Panc1 (cell line): Measurements from ENCODE around the gene ABCC11. TPM values are rescaled to one million over a fixed set of nuclear protein-coding genes. Genes with fewer than 3 reads are reported as not detected.

ENCODE experiments used
- ATAC-seq: fragments of 200-7000 bp; cut with Tn5 transposase; 2 replicates; pipeline ENCODE4 v1.9.1; 2020; ENCODE audit warnings: mild to moderate bottlenecking, moderate library complexity
- BruUV-seq: library from RNA; stranded (reverse); fragments of 400-500 nt; replicated peaks from 2 replicates; lab custom pipeline; 2021; lab: Mats Ljungman, UMichigan
- CTCF ChIA-PET: fragments of 300-600 bp; sonication (Branson Sonifier 250); formaldehyde crosslinking; loops from one replicate; lab custom pipeline; 2022; ENCODE audit warnings: antibody characterized with exemption; lab: Charles Lee
- POLR2A ChIA-PET: fragments of 300-600 bp; sonication (Branson Sonifier 250); formaldehyde crosslinking; loops from one replicate; lab custom pipeline; 2022; ENCODE audit warnings: antibody characterized with exemption; lab: Charles Lee
- DNase-seq: peaks from one replicate; pipeline ENCODE4 v3.0.0-alpha.2; 2010; ENCODE audit warnings: low read depth, low spot score
- H3K27ac ChIP-seq: 2 replicates; pipeline ENCODE4 v1.5.1; 2011; ENCODE audit warnings: mild to moderate bottlenecking, low read length, inconsistent platforms
- H3K27me3 ChIP-seq: fragments of 200-500 bp; sonication (Bioruptor generic); 2 replicates; pipeline ENCODE4 v1.6.0; 2014; ENCODE audit warnings: low read length, inconsistent platforms; ENCODE audit not compliant: control insufficient read depth, insufficient read depth
- H3K36me3 ChIP-seq: fragments of 200-500 bp; sonication (Bioruptor generic); 2 replicates; pipeline ENCODE4 v1.5.1; 2014; ENCODE audit warnings: inconsistent platforms, mild to moderate bottlenecking, low read length, moderate library complexity; ENCODE audit not compliant: control insufficient read depth, insufficient read depth
- H3K4me1 ChIP-seq: 2 replicates; pipeline ENCODE4 v1.5.1; 2011; ENCODE audit warnings: inconsistent platforms, mild to moderate bottlenecking, low read length, moderate library complexity; ENCODE audit not compliant: control insufficient read depth, insufficient read depth
- H3K4me3 ChIP-seq, 2 experiments: 2 replicates each; pipeline ENCODE4 v1.5.1; 2011 to 2012; ENCODE audit warnings: low read depth in 2 of 2, low read length in 2 of 2, mild to moderate bottlenecking in 2 of 2, inconsistent platforms in 1 of 2, moderate library complexity in 1 of 2
- H3K9me3 ChIP-seq: fragments of 200-500 bp; sonication (Bioruptor generic); 2 replicates; pipeline ENCODE4 v1.5.1; 2014; ENCODE audit warnings: low read depth, mild to moderate bottlenecking, inconsistent platforms, low read length, moderate library complexity; ENCODE audit not compliant: control insufficient read depth, insufficient read depth
- CTCF ChIP-seq: fragments of 450-650 bp; IDR thresholded peaks from 2 replicates; pipeline ENCODE4 v1.5.1; 2017; ENCODE audit warnings: mild to moderate bottlenecking
- POLR2AphosphoS5 ChIP-seq: IDR thresholded peaks from 2 replicates; pipeline ENCODE4 v1.6.1; 2012; ENCODE audit warnings: mild to moderate bottlenecking, low read depth, low read length, moderate library complexity
- REST ChIP-seq, 2 experiments: IDR thresholded peaks; 2 replicates each; pipeline ENCODE4 v1.6.1; 2011 to 2012; ENCODE audit warnings: low read depth in 2 of 2, control low read depth in 1 of 2, low read length in 1 of 2, mild to moderate bottlenecking in 1 of 2, moderate library complexity in 1 of 2; ENCODE audit not compliant: insufficient read depth in 1 of 2
- SIN3A ChIP-seq: IDR thresholded peaks from 2 replicates; pipeline ENCODE4 v1.6.1; 2012; ENCODE audit warnings: low read depth, mild to moderate bottlenecking, low read length, moderate library complexity, borderline replicate concordance; ENCODE audit not compliant: insufficient read depth
- TCF7L2 ChIP-seq: IDR thresholded peaks from 2 replicates; pipeline ENCODE4 v1.6.1; 2011; ENCODE audit warnings: mild to moderate bottlenecking, low read depth, low read length, inconsistent platforms
- in situ Hi-C: cut with HindIII; loops from 2 replicates; pipeline ENCODE4 v1.10.0; 2016; ENCODE audit warnings: low sequenced_read_pairs, low pct_unique_long_range_greater_than_20kb
- intact Hi-C: fragments of 100-400 bp; cut with micrococcal nuclease; formaldehyde crosslinking; loops from one replicate; pipeline ENCODE4 v1.10.0; 2022; ENCODE audit not compliant: unreplicated experiment
- total RNA-seq: library from RNA; stranded (reverse); gene quantifications from one replicate; pipeline ENCODE4 v1.2.1, GENCODE V29; 2021; ENCODE audit not compliant: unreplicated experiment

The ABCC11 gene
- total RNA-seq, 1 experiment from 2014 or later: not detected

DNA sequence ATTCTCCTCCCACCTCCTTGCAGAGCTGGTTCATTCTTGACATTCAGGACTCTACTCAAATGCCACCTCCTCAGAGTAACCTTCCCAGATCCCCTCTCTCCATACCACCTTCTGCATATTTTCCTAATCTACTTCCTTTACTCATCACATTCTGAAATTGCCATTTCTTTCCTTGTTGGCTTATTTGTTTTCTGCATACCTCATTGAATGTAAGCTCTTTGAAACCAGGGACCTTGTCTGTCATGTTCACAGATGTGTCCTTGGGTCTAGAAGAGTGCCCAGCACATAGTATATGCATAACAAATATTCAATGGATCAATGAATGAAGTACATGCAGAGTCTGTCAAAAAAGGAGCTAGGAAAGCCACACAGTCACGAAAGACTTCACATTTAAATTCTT lies 11.1 kb downstream of the ABCC11 start:
- ChIA-PET POLR2A (no interaction called here), CTCF (no interaction called here)
- Histone ChIP-seq H3K4me1 (no peaks in the 10 kb centered on the region), H3K4me3 (no peak overlapping the region), H3K9me3 (no peaks in the 10 kb centered on the region), H3K36me3 (no peaks in the 10 kb centered on the region), H3K27ac (no peak overlapping the region), H3K27me3 (no peaks in the 10 kb centered on the region)
- no peak for TF ChIP-seq SIN3A
- TF ChIP-seq REST (IDR thresholded peaks at IDR 0.05; ENCODE audit: insufficient read depth in 1 of 2, low read depth in 2 of 2, low read length in 1 of 2): no peak
- TF ChIP-seq CTCF: no peak
- TF ChIP-seq POLR2AphosphoS5: no peak
- no peak for TF ChIP-seq TCF7L2
- DNase-seq (no peak), ATAC-seq (no peak)
- intact Hi-C loops: no loop called here
- BruUV-seq: no TSS peak
- in situ Hi-C loops: no loop called here

DNA sequence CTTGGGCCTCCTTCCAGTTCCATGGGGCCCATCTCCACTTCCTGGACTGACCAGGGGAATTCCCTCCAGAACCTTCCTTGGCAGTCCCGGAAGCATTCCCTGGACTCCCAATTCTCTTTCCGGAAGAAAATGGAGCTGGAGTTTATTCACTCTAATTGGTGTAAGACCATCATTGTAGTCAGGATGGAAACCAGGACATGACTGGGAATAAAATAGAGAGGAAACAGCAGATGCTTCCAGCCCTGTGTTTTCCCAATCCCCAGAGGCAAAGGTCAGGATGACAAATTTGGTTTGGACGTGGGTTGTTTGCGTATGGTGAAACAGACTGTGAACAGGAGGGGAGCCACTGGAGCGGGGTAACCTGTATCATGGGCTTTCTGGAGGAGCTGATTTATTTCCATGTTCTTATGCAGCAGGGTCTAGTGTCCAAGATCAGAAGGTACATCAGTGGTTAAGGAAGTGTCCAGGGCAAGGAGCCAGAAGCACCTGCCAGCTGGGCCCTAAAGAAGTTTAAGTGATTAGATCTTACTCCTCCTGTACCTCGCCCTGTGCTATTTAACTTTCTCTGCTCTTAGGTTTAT lies 11.7 kb downstream of the ABCC11 start:
- H3K4me3 ChIP-seq: no peak overlapping the region
- no peak for ATAC-seq
- POLR2A ChIA-PET: no interaction called here

More for the DNA sequence above, 11.7 kb downstream of the ABCC11 start:
- no TSS peak for BruUV-seq
- DNase-seq: no peak
- Histone ChIP-seq H3K36me3 (no peaks in the 10 kb centered on the region), H3K27ac (no peak overlapping the region), H3K4me1 (no peaks in the 10 kb centered on the region), H3K27me3 (no peaks in the 10 kb centered on the region), H3K9me3 (no peaks in the 10 kb centered on the region)
- CTCF ChIA-PET: no interaction called here
- intact Hi-C loops: no loop called here
- TF ChIP-seq REST (IDR thresholded peaks at IDR 0.05; ENCODE audit: insufficient read depth in 1 of 2, low read depth in 2 of 2, low read length in 1 of 2) (no peak), POLR2AphosphoS5 (no peak), CTCF (no peak), SIN3A (no peak), TCF7L2 (no peak)
- in situ Hi-C loops: no loop called here
